Cardiac muscle cell (in vitro differentiated cells and primary cell): Measurements from ENCODE around the gene TRDN. TPM values are rescaled to one million over a fixed set of nuclear protein-coding genes. Genes with fewer than 3 reads are reported as not detected.

Source experiments
- DNase-seq, 2 donors: peaks; one replicate each; pipeline versions ENCODE4 v3.0.0 to v3.0.0-alpha.2; 2010 to 2017; ENCODE audit warnings: low read depth in 1 of 2, low spot score in 1 of 2
- H3K27ac ChIP-seq: fragments of 200-600 bp; sonication (generic); 2 replicates; pipeline ENCODE4 v1.5.1; 2016
- H3K27me3 ChIP-seq: fragments of 200-600 bp; sonication (generic); 2 replicates; pipeline ENCODE4 v1.6.0; 2016; ENCODE audit warnings: control low read depth
- H3K36me3 ChIP-seq: fragments of 200-600 bp; sonication (generic); 2 replicates; pipeline ENCODE4 v1.5.1; 2016; ENCODE audit warnings: control low read depth
- H3K4me1 ChIP-seq: fragments of 200-600 bp; sonication (generic); 2 replicates; pipeline ENCODE4 v1.8.1; 2017; ENCODE audit warnings: low read depth, mild to moderate bottlenecking, mixed run types
- H3K4me3 ChIP-seq: fragments of 200-600 bp; sonication (generic); 2 replicates; pipeline ENCODE4 v1.5.1; 2016; ENCODE audit warnings: mild to moderate bottlenecking
- H3K9me3 ChIP-seq: fragments of 200-600 bp; sonication (generic); 2 replicates; pipeline ENCODE4 v1.5.1; 2017; ENCODE audit warnings: low read depth, mild to moderate bottlenecking, control low read depth
- CTCF ChIP-seq: IDR thresholded peaks from 2 replicates; pipeline ENCODE4 v1.5.1; 2012; ENCODE audit warnings: low read depth, mild to moderate bottlenecking, low read length
- polyA plus RNA-seq: library from polyadenylated mRNA; unstranded; fragments of >200 nt; fragmentation: Nextera tagmentation; extraction: Ambion mirVana; gene quantifications from 2 replicates; pipeline ENCODE4 v1.2.1, GENCODE V29; 2016
- total RNA-seq: library from RNA; depleted of rRNA; stranded (reverse); fragments of >200 nt; gene quantifications from 2 replicates; pipeline ENCODE4 v1.2.3, GENCODE V29; 2016

TRDN gene
- 33.1 and 58.0 TPM in 2 replicates for total RNA-seq
- 200 and 285 TPM in 2 replicates for polyA plus RNA-seq

GRCh38 chr6:123636782-123637181 is at the start of gene TRDN:
Gene TRDN, minus strand, starts transcription at chr6:123636950. Its CDS starts 175 bp downstream, at chr6:123636775.
- TF ChIP-seq CTCF, result no peak
- Histone ChIP-seq H3K27me3 (no peaks in the 10 kb centered on the region), H3K4me1 (peaks cover 62% of the 10 kb centered on the region), H3K36me3 (no peaks in the 10 kb centered on the region), H3K27ac (peak within 1 kb of the TSS; percentile 93), H3K9me3 (no peaks in the 10 kb centered on the region), H3K4me3 (peak within 1 kb of the TSS; percentile 69)
- DNase-seq, result peak in 1 of 2 donors; percentile 81

- Histone ChIP-seq H3K4me1 (peaks cover 5% of the 10 kb centered on the region), H3K27me3 (no peaks in the 10 kb centered on the region), H3K27ac (no peak overlapping the region), H3K36me3 (no peaks in the 10 kb centered on the region), H3K9me3 (no peaks in the 10 kb centered on the region), H3K4me3 (no peak overlapping the region)
- no peak for TF ChIP-seq CTCF
- no peak for DNase-seq
Measured at GRCh38 chr6:123681957-123682462, 45.3 kb upstream of the TRDN start.

- H3K27me3 ChIP-seq, result no peaks in the 10 kb centered on the region
- no peak overlapping the region for H3K27ac ChIP-seq
- H3K4me1 ChIP-seq, result peaks cover 5% of the 10 kb centered on the region
- no peaks in the 10 kb centered on the region for H3K36me3 ChIP-seq
- no peak for DNase-seq
- H3K9me3 ChIP-seq, result no peaks in the 10 kb centered on the region
- no peak for TF ChIP-seq CTCF
- no peak overlapping the region for H3K4me3 ChIP-seq
Measured at GRCh38 chr6:123677897-123678296, 41.1 kb upstream of the TRDN start.

GRCh38 chr6:123676793-123677192 is 40.0 kb upstream of the TRDN start:
- Histone ChIP-seq H3K36me3 (no peaks in the 10 kb centered on the region), H3K4me1 (no peaks in the 10 kb centered on the region), H3K4me3 (no peak overlapping the region), H3K9me3 (no peaks in the 10 kb centered on the region), H3K27ac (no peak overlapping the region), H3K27me3 (no peaks in the 10 kb centered on the region)
- TF ChIP-seq CTCF, result no peak
- DNase-seq, result no peak

- TF ChIP-seq CTCF, result no peak
- Histone ChIP-seq H3K4me3 (no peak overlapping the region), H3K36me3 (no peaks in the 10 kb centered on the region), H3K27ac (no peak overlapping the region), H3K9me3 (no peaks in the 10 kb centered on the region), H3K27me3 (no peaks in the 10 kb centered on the region), H3K4me1 (no peaks in the 10 kb centered on the region)
- DNase-seq, result no peak
Measured at GRCh38 chr6:123668965-123669591, 32.3 kb upstream of the TRDN start.
